Left renal pelvis (tissue), 4 donors: ENCODE results near the gene PIK3AP1. TPM values are rescaled to one million over a fixed set of nuclear protein-coding genes. Genes with fewer than 3 reads are reported as not detected.

ENCODE experiments used
- DNase-seq, 4 donors: peaks; one replicate each; pipeline ENCODE4 v3.0.0-alpha.2; 2013; ENCODE audit warnings: low read depth in 4 of 4, low spot score in 3 of 4
- polyA plus RNA-seq, 4 donors: library from polyadenylated mRNA; unstranded; fragments of 120-200 nt; gene quantifications; one replicate each; pipeline ENCODE4 v1.2.1, GENCODE V29; 2013; ENCODE audit not compliant: insufficient read length in 4 of 4

Gene PIK3AP1
- polyA plus RNA-seq, 4 donors: 4.5 to 5.2 (median 4.7) TPM

DNA sequence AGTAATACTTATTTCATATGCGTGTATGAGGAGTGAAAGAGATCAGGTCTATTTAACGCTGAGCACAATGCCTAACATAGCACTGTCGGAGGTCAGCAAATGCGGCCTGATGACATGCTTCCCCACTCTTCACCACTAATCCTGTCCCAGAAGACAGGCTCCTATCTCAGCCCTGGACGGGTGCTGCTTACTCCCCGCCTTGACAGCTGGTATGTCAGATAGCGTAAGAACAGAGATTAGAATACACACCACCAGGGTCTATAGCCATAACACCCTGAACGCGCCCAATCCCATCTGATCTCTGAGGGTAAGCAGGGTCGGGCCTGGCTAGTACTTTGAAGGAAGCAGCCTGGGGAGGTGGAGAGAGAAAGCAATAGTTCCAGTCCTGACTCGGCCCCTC, 101.2 kb downstream of the PIK3AP1 start:
- no peak for DNase-seq

DNA sequence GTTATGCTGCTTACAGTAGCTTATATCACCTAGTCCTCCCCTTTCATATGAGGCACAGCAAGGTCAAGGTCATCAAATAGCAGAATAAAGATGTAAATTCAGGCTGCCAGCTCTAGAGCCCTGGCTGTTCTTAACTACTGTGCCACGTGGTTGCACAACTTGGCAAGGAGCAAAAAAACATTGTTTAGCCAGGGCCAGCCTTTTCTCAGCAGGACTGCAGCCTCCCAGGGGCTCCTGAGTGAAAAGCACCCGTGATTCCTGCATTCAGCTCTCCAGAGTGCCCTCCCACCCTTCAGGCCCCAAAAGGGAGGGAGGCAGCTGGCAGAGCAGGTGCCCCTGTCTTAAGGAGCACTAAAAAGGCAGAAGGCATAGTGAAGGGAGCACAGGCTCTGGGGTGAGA, 101.7 kb downstream of the PIK3AP1 start:
- no peak for DNase-seq

DNA sequence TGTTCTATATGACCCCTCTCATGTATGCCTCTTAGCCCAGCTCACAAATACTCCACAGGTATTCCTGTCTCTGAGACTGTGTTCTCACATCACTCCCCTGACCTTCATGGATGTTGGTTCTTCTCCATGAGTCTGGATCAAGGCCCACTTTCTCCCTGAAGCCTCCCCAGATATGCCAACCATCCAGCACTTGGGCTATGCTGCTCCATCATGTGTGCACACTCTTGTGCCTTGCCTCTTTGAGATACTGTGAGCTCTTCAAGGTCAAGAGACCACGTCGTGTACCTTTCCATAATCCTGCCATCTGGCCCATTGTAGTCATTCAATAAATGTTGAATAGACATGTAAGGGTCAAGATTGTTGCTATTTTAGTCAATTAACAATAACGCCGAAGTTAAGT, 103.4 kb downstream of the PIK3AP1 start:
- no peak for DNase-seq

DNA sequence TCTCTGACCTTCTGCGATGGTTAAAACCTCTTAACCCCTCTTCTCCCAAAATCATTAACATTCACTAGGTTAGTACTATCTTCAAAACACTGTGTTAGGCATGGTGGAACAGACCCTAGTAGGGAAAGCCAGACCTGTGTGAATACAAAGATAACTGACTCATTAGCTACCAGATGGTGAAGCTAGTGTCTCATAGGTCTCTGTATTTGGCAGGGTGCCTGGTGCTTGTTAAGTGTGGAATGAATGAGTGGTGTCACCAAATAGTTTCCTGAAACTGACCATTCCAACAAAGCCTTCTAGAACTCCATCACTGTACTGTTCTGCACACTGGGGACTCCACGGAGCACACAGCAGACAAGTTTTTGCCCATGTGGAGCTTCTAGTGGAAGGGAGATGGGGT, 105.8 kb downstream of the PIK3AP1 start:
- DNase-seq: no peak

DNA sequence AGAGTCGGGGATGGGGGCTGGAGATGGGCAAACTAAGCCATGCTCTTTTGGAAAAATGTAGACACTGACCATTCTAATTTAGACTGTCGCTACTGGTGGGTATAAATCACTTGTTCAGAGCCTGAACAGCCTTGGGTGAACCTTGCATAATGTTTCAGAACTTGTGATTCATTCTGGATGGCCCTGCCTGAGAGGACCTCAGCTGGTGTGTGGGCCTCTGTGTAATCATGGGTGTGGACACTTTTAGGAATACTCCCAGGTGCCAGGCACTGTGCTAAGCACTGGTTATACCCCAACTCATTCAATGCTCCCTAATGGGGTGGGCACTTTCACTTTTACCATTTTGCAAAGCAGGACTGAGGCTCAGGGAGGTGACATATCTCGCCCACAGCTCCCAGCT, 106.7 kb downstream of the PIK3AP1 start:
- no peak for DNase-seq

DNA sequence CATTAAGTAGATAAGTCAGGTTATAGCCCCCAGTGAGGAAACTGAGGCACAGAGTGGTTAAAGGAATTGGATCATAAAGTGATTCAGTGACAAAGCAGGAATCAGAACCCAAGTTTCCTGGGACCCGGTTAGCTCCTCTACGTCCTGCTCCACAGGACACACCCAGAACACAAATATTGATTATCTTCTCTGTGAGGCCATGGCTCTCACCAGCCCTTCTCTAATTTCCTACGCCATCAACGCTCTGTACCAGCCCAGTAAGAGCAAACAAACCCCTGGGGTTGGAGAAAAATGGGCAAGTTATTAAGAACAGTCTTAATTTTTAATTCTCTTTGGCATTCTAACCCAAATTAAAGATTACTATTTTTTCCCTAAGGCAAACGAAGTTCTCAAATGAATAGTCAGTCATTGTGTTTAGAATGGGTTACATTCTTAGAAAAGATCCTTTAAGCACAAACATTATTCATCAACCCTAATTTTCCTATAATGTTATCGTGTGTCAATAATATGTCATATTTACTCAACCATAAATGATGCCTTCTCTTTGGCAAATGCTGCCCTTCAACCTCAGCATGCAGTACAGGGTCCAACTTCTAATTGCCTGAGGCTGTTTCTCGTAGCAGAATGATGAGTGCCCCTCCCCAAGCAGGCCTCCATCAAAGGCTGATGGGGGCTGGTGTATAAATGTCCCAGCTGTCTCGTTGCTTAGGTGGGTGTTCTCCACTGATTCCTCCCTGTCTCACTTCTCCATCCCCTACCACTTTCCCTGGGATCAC, 108.1 kb downstream of the PIK3AP1 start:
- DNase-seq: no peak

DNA sequence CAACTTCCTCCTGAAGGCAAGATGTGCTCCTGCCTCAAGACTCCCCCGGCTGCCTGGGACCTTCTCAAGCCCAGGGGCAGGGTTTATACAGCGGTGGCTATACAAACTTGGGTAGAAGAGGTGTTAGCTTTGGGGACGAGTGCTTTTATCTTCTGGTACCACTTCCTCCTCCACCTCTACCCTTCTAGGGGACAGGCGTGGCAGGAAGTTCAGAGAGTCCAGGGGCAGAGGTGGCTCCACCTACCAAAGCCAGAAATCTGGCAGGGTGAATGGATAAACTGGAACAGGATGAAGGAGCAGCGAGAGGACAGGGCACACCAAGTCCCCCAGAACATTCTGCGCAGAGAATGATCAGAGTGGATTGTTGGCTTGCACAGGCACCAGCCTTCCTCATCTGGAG, 109.5 kb downstream of the PIK3AP1 start:
- no peak for DNase-seq

DNA sequence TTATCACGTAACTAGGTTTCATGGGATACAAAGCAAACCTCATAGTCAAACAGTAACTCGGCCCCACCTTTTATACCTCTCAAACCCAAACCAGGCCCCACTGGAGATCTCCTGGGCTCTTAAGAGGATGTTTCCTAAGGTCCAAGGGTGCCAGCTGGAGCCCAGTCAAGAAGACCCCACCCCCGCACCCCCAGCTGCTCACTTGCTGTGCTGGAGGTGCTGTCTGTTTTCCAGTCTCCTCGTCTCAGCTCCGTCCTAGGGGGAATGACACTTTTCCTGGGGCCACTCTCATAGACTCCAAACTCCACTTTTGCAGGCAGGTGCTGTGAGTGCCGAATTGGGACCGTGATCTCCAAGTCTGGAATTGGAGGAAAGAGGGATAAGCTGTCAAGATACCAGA, 110.8 kb downstream of the PIK3AP1 start:
- DNase-seq: no peak

DNA sequence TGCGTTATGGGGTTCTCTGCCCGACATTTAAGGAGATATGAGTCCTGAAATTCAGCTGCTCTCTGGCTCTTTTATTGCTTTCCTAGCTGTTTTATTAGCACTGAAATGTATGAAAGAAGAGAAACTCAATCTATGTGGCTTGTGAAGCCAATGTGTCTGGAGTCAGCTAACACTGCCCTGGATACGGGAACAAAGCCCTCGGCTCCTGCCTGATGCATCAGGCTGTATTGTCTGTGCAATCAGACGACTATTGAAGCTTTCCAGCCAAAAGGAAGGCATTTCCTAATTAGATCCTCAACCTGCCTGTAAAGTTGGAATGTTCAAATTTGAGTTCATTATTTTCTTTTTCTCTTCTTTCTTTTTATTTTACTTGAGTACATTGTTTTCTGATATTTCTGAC, 111.5 kb downstream of the PIK3AP1 start:
- no peak for DNase-seq

DNA sequence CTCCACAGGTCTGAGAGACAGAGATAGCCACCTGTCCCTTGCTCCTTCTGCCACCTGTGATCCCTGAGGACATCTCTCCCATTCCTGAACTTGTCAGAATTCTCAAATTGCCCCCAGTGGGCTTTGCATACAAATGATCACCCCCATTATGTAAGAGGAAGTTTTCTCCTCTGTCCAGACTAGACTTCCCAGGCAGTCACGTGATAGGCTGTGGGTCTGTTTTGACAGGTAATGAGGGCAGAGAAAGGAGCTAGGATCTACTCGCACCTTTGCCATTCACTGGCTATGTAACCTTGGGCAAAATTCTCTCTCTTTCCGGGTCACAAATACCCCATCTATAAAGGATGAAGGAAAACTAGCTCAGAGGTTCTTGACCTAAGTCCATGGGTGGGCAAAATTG, 112.1 kb downstream of the PIK3AP1 start:
- DNase-seq: no peak

DNA sequence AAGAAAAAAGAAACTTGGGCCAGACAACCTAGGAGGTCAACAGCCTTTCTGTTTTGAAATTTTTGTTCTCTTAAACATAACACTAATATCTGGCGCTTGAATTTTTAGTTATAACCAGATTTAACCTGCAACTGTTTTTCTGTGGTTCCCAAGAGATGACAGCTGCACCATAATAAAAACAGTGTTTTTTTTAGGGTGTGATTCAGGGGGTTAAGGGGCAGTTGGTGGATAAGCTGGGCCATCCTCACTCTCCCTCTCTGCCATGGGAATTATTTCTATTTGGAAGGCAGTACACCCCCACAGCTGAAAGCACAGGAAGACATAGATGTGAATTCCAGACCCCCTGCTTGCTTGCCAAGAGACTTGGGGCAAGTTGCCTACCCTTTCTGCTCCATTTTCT, 113.4 kb downstream of the PIK3AP1 start:
- no peak for DNase-seq

DNA sequence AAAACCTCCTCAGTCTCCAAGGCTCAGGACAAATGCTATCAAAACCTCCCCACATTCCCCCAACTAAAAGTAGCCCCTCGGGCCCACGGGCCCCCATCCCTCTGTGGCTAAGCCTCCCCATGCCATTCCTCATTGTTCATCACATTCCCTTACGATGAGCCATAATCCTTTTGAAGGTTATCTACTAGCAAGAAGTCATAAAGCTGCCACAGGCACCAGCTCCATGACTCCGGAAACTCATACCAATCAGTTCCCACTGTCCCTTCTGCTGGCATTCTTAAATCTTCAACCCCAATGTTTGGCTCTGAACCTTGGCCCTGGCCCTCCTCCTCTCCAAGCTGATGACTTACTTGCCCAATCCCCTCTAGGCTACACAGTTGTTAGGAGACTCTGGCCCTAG, 114.1 kb downstream of the PIK3AP1 start:
- no peak for DNase-seq

DNA sequence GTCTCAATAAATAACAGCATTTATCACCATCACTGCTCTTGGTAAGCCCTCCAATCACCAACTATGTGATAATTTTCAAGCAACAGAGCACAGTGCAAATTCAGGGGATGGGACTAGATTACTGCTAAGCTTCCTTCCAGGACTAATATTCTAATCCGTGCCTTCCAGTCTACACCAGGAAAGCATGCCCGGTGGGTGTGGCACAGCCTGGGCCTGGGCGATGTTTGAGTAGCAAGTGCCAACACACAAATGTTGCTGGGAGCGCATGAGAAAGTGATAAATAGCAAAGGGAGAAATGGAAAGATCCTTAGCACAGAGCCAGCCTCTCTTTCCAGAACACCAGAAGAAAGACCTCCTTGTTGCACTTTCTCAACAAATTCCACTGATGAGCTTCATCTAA, 120.0 kb downstream of the PIK3AP1 start:
- no peak for DNase-seq

DNA sequence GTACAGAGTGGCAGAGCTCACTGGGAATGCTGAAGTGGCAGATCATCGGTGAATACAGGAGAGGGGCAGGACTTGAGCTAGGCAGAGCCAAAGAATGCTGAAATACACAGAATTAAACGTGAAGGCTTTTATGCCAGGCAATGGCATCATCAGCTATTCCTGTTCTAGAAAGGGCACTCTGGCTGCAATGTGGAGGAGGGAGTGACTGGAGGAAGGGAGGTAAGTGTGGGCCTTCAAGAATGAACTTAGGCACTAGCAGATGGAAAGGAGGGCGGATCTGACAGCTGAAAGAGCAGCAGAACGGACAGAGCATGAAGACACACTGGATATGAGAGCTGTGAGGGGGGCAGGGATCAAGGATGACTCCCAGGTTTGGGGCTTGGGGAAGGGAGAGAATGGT, 121.5 kb downstream of the PIK3AP1 start:
- DNase-seq: no peak

DNA sequence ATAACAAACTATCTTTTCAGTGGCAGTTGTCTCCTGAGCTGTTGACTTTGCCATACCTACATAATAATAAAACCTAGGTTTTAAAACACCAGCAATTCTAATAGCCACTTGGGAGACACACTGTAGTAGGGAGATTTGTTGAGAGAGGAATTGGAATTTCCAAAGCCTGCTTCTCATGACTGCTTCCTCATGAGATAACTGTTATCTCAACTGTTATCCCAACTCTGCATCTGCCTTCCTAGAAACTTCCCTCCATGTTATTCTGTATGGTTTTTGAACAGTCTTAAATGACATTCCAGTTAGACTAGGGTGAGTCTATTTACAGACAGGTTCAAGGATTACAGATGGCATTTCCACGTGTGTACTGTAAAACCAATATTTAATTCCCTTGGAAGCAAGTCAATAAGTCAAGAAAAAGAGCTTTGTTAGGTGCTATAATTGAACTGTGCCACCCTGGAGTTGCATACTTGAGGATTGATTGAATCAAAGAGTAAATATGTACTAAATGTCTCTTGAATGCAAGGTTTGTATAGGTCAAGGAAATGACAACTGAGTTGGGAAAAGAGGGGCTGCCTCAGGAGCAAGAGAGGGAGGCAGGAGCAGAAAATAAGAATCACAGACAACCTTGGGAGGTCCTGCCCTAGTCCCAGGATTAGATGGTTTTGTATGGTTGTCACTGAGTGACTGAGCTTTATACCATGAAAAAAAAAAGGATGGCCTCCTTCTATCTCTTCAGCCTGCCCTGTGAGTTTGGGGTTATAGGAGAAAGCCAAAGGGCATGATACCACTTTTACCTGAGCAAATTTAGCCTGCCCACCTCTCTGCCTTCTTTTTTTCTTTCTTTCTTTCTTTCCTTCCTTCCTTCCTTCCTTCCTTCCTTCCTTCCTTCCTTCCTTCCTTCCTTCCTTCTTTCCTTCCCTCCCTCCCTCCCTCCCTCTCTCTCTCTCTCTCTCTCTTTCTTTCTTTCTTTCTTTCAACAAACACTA, 123.6 kb downstream of the PIK3AP1 start:
- no peak for DNase-seq

DNA sequence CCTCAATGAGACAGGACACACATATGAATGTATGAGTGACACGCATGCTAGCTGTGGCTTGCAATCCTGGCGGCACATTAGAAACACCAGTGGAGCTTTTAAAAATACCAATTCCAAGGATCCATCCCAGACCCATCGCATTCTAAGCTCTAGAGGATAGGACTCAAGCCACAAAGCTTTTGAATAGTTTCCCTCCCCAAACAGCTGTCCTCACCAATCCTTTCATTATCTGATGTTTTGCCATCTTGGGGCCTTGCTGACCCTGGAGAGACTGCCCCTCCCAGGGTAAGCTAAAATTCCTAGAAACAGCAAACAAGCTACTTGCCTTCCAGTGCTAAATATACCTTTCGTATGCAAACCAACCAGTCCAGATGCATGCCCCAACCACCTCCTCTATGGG, 124.6 kb downstream of the PIK3AP1 start:
- no peak for DNase-seq

DNA sequence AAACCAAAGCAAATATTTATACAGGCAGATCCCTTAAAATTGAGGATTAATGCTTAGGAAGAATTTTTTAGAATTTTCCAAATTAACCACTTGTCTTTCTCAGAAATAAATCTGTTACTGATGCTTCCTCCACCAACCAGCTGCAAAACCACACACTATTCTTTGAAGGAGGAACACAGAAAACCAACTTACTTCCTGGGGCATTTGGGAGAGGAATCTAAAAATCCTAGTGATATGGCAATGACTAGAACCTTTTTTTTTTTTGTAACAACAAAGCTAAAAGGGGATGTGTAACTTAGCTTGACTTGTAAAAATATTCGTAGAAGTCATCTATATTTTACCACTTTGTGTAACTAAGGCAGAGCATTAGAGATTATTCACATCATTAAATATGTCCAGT, 128.4 kb downstream of the PIK3AP1 start:
- DNase-seq: no peak

DNA sequence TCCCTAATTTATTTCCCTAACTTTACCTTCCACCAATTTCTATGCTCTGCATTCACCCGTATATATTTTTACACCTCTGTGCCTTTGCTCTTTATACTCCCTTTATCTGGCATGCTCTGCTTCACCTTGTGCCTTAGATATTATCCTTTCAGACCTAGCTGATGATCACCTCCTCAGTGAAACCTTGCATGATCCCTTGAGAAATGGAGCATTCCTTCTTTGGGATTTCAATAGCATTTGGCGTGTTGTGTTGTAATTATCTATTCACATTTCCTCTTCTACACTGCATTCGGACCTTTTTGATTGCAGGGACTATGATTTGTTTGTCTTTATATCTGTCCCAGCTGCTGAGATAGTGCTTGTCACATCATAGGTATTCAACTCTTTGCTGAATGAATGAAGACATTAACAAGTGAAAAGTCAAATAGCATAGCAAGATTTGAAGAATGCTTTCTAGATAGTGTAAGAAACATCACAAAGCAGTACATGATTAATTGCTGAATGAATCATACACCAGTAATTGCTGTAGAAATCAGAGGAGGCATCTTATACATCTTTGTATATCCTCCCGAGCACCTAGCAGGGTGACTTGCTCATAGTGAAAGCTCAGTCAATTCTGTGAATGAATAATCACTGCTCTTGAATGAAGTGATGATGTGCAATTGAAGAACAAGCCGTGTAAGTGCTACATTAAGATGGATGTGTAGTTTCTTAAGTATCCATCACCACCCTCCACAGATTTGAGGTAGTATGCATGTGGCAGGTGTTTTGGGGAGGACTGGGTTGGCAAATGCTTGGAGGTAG, 131.5 kb downstream of the PIK3AP1 start:
- DNase-seq: no peak

DNA sequence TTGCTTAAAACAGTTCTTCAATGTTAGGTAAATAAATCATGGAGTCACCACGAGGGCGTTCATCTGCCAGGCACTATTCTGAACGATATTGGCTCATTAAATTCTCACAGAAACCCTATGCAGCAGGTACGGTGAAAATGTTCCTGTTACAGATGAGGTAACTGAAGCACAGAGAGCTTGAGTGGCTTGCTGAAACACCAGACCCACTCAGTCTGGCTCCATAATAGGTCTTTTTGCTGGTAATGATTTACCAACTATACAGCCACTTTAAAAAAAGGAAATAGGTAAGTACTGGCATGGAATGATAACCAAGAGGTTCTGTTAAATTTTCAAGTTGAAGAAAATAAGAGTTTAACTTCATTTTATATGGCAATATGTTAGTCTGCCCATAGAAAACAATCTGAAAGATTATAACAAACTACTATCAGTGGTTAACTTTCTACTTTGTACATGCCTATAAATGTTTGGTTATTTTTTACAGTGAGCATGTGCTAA, 132.2 kb downstream of the PIK3AP1 start:
- DNase-seq: peak in 2 of 4 donors; percentile 12 to 14

DNA sequence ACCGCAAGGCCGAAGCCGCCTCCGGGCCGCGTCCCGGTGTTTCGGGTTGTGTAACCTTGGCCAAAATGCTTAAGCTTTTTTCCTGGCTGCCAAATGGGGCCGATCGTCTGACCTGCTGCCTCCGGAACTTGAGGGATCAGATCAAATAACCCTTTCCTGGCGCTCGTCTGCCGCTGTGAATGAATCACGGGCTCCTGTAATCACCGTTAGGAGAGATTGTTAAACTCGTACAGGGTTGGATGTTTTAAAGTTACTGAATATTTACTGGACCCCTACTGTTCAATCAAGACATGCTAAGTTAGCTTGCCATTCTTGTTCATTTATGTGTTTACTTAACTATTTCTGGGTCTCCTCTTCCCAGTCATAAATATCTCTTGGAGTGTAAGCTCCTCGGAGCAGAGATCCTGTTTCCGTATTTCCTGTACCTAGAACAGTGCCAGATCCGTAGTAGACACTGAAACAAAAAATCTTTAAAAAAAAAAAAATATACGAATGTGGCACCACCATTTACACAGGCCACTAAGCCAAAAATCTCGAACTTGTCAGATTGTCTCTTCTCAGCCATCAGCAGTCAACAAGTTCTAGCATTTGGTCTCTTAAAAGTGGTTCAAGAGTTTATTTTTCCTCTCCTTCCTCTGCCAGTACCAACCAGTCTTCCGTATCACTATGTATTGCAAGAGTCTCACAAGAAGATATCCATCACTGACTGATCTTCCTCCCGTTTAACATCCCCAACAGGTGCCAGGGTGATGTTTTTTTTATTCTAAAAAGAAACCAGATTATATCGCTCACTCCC, 132.9 kb downstream of the PIK3AP1 start:
- peak in 3 of 4 donors; percentile 42 to 51 (median 44) for DNase-seq
